HG02943 (cell line): ENCODE data around the gene ANP32A.
A peak's percentile ranks its signal among the peaks of the same experiment; 100 is the strongest.

Source experiments
- ATAC-seq: cut with Tn5 transposase; IDR thresholded peaks from one replicate; pipeline ENCODE4 v1.9.1; 2021; ENCODE audit warnings: mild to moderate bottlenecking, low read depth, moderate library complexity; ENCODE audit not compliant: unreplicated experiment

The ANP32A gene

DNA sequence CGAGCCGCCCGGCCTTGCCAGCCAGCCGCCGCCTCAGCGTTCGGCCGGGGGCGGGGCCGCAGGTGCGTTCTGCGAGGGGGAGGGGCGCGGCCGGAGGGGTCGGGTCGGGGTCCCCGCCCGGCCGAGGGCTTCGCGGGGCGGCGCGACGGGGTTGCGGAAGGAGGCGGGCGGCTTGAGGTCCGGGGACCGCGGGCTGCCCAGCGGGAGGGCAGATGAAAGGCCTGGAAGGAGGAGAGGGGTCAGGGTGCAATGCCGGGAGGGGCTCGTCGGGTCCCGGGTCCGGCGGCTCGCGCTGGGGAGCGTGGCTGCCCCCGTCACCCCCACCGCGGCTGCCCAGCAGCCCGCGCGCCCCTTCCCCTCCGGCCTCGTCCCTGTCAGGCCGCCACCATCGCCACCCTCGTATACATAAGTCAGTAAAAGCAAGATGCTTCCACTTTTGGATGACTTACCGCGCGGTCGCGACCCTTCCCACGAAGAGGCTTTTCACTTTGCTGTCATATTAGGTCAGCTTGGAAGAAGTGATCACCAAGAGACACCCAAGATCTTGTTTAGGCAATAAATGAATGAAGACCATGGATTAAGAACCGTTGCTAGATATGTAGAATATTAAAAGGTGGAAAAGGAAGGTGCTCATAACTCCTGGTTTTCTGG, 620 bp upstream of the ANP32A start:
- peak; percentile 2 for ATAC-seq

DNA sequence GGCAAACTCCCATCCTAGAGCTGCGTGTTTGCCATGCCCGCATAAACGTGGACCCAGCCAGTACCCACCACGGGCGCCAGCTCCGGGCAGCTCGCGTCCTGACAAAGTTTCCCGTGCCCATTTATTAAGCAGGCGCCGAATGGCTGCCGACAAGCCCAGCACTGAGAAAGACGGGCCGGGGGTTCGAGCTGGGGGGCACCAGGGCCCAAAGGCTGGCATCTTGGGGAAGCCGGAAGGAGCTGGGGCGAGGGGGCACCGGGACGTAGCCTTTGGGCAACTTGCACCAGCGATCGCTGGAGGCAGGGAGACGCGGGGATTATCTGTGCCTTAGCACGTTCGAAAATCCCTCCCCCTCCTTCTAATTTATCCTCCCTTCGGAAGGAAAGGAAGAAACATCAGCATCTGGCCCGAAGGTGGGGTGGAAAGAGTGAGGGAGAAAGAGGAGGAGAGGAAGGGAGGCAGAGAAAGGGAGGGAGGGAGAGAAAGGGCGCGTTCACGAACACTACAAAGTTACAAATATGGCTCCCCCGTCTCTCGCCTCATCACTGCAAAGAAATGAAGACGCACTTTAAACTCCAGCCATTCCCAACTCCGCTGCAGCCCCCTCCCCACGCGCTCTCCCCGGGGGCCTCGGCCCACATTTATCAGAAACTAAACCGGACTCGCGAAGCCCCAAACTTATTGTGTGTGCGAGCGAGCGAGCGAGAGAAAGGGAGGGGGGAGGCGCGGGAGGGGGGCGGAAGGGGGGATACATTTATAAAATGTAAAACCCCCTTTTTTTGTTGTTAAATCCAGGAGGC, 1.0 kb downstream of the ANP32A start:
- ATAC-seq, result no peak

DNA sequence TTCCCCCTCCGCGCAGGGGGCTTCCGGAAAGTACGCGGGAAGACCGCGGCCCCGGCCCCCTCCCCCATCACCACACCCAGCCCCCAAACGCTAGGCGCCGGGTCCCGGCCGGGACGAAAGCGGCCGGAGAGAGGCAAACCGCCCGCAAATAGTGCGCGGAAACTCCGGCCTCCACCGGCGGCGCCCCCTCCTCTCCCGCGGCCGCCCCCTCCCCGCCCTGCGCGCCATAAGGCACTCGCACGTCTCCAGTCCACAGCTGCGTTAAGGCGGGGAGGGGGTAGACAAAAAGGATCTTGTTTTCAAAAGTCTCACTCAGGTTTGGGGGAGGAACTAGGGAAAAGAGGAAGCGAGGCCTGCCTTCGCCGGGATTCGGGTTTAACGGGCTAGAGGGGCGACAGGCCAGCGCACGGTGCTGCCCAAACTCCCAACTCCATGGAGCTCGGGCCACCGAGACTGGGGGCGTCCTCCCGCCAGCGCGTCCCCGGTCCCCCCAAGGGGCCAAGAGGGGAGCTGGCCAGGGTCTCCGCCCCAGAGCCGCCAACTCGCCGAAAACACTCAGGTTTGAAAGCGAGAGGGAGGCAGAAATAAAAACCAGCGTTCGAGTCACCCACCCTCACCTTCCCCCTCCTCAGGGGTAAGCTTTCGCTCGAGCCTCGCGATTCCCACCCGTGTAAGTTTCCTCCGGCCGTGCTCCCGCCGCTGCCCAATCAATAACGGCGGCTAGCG, 1.8 kb downstream of the ANP32A start:
- no peak for ATAC-seq

DNA sequence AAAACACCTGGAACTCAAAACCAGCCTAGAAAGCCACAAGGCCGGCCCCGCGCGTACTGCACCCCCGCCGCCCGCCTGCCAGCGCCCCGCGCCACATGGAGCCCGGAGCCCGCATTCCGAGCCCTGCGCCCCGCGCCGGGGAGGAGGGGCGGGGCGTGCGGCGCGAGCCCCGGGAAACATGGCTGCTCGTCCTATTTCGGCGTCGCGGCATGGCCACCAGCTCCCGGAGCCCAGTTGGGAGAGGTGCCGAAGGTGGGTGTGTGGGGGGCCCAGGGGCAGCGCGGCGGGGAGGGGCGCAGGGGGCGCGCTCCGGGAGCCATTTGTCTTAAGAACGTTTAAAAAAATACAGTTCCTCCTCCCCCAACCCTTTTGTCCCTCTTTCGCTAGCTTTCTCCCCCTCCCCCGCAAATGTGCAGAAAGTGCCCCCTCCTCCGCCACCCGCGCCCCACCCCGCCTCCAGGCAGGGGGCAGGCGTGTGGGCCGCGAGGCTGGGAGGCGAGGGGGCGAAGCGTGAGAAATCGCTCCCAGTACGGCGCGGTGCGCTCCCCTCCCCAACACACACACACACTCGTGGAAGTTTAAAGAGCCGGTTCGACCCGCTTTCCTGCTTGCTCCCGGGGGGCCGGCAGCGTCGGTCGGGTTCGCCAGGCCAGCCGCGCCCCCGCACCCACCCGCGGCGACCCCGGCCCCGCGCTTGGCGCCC, 2.5 kb downstream of the ANP32A start:
- ATAC-seq, result no peak

DNA sequence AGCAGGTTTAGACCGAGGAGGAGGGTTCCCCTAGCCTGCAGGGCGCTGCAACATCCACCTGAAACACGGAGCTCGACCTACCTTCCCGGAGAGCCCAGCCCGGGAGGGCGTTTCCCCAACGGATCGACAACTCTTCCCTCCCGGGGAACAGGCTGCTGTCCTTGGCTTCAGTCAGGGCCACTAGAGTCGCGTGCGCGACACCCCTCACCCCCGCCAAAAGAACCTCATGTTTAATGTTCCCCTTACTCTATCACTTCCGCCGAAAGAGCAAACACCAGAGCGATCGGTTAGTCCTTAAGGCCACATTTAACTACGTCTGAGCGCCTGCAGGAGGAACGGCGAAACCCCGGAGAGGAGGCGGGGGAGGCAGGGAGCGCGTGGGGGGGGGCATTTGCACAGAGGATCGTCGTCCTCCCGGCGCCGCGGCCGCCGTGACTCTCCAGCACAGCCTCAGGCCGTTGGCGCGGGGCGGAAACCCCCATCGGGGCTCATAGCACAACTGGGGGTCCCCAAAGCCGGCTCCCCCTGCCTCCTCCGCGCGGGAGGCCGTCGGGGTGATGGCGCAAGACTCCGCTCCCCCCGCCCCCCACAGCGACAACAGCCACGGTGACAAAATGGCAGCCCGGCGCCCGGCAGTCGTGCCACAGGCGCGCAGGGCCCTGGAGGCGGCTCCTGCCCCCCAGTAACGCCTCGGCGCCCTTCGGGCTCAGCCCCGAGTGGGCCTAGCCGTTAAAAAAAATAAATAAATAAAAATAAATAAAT, 3.2 kb downstream of the ANP32A start:
- ATAC-seq, result peak; percentile 30

DNA sequence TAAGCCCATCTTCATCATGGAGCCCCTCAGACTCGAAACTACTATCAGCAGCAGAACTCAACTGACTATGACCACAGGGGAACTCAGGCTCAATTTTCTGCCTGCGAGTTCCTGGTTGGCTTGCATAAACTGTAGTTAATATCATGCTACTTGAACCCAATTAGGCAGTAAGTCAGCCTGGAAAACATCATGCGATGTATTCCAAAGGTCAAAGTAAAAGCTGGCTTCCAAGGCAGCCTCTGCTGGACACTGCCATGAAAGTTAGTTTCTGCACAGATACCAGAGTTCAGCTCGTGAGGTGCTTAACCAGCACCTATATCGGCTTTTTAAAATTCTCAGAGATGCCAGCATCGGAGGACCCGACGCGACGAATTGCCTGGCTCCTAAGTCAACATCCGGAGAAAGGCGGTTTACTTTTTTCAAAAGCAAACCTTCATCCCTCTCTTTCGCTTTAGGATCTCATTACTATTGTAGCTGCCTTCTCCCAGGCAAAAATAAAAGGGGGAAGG, 3.8 kb downstream of the ANP32A start:
- ATAC-seq, result no peak

DNA sequence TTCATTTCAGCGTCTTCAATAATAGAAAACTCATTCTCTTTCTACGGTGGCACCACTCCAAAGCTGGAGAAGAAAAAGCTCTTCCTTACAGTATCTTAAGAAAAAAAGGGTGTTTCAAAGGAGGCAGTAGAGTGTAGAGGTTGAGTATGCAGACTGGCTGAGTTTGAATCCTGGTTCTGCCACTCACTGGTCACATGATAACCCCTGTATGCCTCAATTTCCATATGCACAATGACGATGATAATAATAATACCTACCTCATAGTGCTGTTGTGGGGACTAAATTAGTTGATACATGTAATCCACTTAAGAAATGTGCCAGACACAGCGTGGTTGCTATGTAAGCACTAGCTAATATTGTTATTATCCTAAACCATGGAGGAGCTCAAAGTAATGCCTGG, 4.5 kb downstream of the ANP32A start:
- ATAC-seq, result no peak

DNA sequence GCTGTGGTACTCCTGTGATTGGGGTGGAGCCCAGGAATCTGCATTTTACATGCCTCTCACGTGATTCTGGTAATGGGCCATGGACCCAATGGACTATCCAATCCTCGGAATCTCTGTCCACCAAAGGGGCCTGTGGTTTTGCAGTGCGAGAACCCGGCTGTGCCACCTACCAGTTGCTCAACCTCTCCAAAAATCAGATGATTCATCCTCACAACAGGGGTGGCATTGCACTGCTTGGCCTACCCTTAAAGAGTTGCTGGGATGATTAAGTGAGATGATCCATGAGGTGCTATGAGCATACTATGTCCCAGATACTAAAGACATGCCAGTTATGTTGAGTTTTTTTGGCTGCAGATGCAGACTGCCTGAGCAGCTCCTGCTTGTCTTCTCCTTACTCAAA, 5.1 kb downstream of the ANP32A start:
- ATAC-seq, result no peak

DNA sequence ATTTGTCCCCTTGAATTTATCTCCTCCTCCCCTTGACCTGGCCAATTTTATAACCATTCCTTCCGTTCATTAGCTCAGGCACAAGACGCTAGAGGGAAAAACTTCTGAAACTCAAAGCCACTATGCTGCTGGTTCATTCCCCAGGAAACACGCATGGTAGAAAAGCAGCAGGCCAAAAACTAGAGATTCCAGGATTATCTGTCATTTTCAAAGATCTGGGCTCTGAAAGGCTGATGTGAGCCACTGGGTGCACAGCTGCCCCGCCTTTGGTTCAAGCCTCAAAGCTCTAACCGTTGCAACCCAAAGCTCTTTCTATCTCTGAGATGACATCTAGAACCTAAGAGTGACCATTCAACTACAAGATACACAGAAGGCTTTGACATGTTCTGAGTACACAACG, 6.1 kb downstream of the ANP32A start:
- ATAC-seq, result no peak

DNA sequence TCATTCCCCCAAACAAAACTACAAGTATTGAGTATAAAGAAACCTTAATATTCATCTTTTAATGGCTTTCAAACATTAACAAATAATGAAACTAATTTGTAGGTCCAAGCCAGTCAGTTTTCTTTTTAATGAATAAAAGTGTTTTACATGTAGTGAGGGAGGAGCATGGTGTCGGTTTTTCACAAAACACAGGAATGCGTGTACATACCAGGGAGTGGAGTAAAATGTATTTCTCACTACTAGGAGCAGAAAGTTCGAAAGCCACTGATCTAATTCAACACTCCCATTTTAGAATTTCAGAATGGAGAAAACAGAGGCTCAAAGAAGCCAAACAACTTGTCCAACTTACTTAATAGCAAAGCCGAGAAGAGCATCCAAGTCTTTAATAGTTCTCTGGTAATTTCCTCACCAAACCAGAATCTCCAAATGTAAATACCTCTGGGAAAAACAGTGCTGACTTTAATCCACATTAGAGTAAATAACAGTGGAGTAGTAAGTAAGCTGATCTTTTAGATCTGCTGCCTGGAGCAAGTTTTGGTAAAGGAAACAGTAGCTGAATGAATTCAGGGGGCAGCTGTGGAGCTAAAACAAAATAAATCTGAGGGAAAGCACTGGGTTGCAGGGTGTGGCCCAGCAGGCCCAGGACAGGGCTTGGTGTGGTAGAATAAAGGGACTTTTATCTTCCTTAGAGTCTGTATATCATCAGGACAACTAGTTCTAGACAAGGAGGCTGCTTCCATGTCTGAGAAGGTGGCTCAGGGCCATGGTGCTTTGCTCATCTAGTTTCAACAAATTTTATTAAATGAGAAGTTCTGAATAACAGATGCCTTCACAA, 7.9 kb downstream of the ANP32A start:
- no peak for ATAC-seq

DNA sequence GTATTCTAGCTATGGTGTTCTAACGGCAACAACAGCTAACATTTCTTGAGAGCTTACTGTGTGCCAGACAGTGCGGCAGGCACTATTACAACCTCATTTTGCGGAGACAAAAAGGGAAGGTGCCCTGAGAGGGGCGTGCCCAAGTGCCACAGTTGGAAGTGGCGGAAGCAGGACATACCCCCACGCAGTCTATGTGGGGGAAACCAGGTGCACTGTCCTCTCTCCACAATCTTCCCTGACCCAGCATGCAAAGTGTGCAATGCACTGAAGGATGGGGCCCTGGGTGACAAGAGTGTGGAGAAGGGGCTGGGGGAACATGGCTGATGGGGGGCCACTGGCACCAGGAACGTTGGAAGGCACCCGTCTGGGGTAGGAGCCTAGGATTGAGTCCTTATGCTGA, 8.6 kb downstream of the ANP32A start:
- no peak for ATAC-seq

DNA sequence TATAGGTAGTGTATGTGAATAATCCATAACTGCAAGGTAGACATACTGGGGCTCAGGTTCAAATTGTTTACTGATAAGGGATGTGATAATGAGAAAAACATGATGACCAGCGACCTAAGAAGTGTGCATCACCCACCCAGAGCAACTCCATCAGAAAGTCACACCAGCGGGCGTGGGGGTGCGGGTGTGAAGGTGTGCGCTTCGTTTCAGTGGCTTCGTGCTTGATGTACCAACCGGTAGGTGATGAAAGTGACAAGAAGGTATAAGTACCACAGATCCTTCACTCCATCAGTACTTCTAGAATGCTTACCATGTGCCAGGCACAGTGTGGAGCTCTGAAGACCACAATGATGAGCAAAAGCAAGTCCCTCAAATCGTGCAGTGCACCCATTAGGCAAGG, 11.2 kb downstream of the ANP32A start:
- no peak for ATAC-seq

DNA sequence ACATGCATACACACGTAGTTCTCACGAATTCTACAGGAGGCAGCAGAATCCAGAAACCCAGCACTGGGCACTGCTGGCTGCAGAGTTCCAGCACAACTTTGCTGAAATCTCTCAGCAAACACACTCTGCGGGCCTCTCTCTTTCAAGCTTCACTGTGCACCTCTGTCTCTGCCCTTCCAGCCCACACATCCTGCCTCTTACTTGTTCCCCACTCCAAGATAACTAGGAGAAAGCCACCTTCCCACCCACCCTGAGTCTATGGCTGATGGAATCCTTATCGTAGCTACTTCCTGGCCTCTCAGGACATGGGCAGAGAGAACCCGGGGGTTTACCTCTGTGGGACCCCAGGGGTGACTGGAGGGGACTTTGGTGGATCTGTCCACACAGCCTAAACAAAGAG, 11.9 kb downstream of the ANP32A start:
- ATAC-seq, result no peak

DNA sequence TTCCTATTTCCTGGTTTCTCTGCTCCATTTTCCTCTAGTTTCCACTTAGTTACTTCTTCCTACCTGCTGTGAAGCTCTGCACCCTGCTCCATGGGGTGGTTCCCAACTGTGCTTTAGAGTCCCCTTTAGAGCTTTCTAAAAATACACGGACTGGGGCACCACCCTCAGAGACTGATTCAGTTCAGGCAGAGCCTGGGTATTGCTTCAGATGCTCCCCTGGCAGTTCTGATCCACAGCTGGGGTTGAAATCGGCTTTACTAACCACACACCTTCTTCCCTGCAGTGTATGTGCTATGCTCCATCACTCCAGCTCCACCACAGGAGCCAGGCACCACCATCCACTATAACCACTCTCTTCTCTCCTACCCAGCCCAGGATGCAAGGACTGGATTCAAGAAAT, 12.6 kb downstream of the ANP32A start:
- ATAC-seq, result no peak

DNA sequence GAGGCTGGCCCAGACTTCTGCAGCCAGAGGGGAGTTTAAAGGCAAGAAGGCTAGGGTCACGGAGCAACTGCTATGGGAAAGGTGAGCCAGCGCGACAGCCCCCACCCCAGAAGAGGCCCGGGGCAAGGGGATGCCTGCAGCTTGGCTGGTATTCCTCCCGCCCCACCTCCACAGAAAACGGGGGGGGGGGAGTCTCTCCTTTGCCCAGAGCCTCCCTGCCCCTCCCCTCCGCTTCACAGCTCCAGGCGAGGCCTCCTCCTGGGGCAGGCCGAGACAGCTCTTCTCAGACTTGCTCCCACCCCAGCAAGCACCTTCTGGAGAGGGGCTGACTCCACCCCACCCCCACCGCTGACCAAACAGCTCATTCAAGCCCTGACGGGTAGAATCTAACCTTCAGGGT, 13.4 kb downstream of the ANP32A start:
- ATAC-seq, result no peak

DNA sequence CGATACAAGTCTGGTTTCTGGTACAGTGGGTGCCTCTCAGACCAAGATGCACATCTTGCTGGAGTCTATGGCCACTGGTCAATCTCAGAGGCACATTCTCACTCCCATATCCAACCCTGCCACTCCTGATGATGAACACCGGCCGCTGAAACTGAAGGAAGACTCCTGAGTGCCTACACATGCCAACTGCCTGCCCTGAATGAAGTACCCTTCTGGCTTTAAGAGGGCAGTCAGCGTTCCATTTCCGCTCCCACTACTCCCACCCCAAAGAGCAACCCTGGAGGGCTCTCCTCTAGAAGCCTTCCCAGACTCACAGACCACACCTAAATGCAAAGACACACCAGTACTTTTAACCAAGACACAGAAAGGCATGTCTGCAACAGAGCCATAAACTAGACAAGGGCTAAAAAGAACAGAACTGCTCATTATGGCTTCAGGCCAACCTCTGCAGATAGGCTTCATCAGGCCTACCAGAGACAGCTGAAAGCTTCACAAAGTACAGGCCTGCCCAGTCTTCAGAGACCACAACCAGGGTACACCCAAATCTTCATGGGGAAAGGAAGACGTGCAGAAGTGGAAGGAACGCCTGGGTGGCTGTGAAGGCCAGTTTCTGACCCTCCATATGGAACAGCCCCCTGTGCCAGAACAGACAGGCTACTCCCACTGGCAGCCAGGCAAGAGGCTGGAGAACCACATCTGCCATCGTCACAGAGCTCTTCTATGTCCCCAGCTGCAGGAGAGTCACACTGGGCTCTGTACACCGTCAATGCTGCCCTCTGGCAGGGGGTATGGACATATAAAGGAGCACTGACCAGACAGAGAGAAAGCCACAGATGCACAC, 14.3 kb downstream of the ANP32A start:
- ATAC-seq, result no peak

DNA sequence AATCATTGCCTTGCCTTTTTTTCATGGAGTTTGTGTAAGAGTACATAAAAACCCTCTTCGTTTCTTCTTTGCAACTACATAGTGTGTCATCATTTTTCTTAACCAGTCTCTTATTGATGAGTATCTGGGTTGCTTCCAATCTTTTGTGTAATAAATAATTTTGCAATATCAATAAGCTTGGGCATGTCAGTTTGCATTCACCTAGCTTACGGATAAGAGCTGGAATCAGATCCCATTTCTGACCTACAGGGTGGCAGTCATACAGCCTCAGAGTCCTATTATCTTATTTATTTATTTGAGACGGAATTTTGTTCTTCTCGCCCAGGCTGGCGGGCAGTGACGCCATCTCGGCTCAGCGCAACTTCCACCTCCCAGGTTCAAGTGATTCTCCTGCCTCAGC, 18.3 kb downstream of the ANP32A start:
- no peak for ATAC-seq

DNA sequence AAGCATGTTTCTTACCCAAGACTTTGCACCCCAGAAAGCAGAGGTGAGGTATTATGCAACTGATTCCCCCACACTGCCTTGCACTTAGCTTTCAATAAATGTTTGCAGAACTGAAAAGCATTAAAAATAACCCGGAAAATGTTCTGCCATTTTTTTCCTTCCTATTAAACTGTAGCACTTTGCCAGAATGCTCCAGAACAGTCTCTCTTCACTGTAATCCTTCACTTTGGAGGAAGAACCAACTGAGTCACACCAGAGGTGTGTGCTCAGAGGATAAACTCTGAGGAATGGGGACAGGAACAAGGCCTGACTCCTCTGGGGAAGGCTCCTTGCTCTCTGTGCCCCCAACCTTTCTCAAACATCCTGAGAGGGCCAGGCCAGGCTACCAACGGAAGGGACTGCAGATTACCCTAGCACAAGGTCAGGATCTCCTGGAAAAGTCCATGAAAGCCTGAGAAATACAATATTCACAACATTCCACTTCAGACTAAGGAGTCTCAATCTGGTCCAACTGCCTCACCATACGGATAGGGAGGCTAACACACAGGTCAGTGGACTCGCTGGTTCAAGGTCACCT, 19.0 kb downstream of the ANP32A start:
- ATAC-seq, result no peak
